SK-N-SH treated with all-trans-retinoic acid at 6 μM for 48 hours (cell line): ENCODE results near the gene ASCL1.

ENCODE experiments used
- ATAC-seq: fragments of 200-7000 bp; cut with Tn5 transposase; 3 replicates; pipeline ENCODE4 v1.9.1; 2020; ENCODE audit warnings: mild to moderate bottlenecking, moderate library complexity
- ARNTL ChIP-seq: fragments of 450-650 bp; formaldehyde crosslinking; IDR thresholded peaks from 2 replicates; pipeline ENCODE4 v1.5.0; 2020; ENCODE audit warnings: low read depth, mild to moderate bottlenecking, moderate library complexity, borderline replicate concordance
- BACH2 ChIP-seq: fragments of 250-450 bp; sonication (Bioruptor Pico); IDR thresholded peaks from 2 replicates; pipeline ENCODE4 v1.9.0; 2021; ENCODE audit warnings: mild to moderate bottlenecking, borderline replicate concordance
- CREB5 ChIP-seq: fragments of 250-450 bp; sonication (Bioruptor Pico); IDR thresholded peaks from 2 replicates; pipeline ENCODE4 v1.5.1; 2020; ENCODE audit warnings: low read depth, mild to moderate bottlenecking, moderate library complexity
- CSDC2 ChIP-seq: fragments of 250-450 bp; sonication (Bioruptor Pico); IDR thresholded peaks from 2 replicates; pipeline ENCODE4 v1.5.0; 2020; ENCODE audit warnings: mild to moderate bottlenecking, moderate library complexity
- CSRNP3 ChIP-seq: fragments of 250-450 bp; sonication (Bioruptor Pico); IDR thresholded peaks from 2 replicates; pipeline ENCODE4 v1.5.1; 2021; ENCODE audit warnings: mild to moderate bottlenecking, moderate library complexity
- ESRRG ChIP-seq: fragments of 250-450 bp; sonication (Bioruptor Pico); IDR thresholded peaks from 2 replicates; pipeline ENCODE4 v1.6.1; 2021; ENCODE audit warnings: mild to moderate bottlenecking
- GLIS3 ChIP-seq: fragments of 250-450 bp; sonication (Bioruptor Pico); IDR thresholded peaks from 2 replicates; pipeline ENCODE4 v1.5.0; 2020; ENCODE audit warnings: mild to moderate bottlenecking, moderate library complexity
- OSR1 ChIP-seq: fragments of 250-450 bp; sonication (Bioruptor Pico); IDR thresholded peaks from 2 replicates; pipeline ENCODE4 v1.8.0; 2022; ENCODE audit warnings: moderate library complexity, mild to moderate bottlenecking, inconsistent platforms
- PATZ1 ChIP-seq: fragments of 250-450 bp; sonication (Bioruptor Pico); IDR thresholded peaks from 2 replicates; pipeline ENCODE4 v1.8.0; 2020; ENCODE audit warnings: mild to moderate bottlenecking, moderate library complexity, borderline replicate concordance
- RARB ChIP-seq: fragments of 250-450 bp; sonication (Bioruptor Pico); IDR thresholded peaks from 2 replicates; pipeline ENCODE4 v1.8.0; 2021; ENCODE audit warnings: mild to moderate bottlenecking, moderate library complexity
- TSHZ2 ChIP-seq: fragments of 250-450 bp; sonication (Bioruptor Pico); IDR thresholded peaks from 2 replicates; pipeline ENCODE4 v1.5.0; 2020; ENCODE audit warnings: mild to moderate bottlenecking, moderate library complexity
- ZC3H10 ChIP-seq: fragments of 250-450 bp; sonication (Bioruptor Pico); IDR thresholded peaks from 2 replicates; pipeline ENCODE4 v1.5.1; 2021; ENCODE audit warnings: mild to moderate bottlenecking, moderate library complexity
- ZFP3 ChIP-seq: fragments of 250-450 bp; sonication (Bioruptor Pico); IDR thresholded peaks from 2 replicates; pipeline ENCODE4 v1.5.0; 2020; ENCODE audit warnings: mild to moderate bottlenecking, moderate library complexity
- ZFP30 ChIP-seq: fragments of 450-650 bp; formaldehyde crosslinking; IDR thresholded peaks from 2 replicates; pipeline ENCODE4 v1.5.0; 2022; ENCODE audit warnings: mild to moderate bottlenecking, moderate library complexity
- ZNF565 ChIP-seq: fragments of 450-650 bp; formaldehyde crosslinking; conservative IDR thresholded peaks from 2 replicates; pipeline ENCODE4 v1.5.0; 2020; ENCODE audit warnings: low read depth, mild to moderate bottlenecking, moderate library complexity
- ZNF70 ChIP-seq: fragments of 450-650 bp; formaldehyde crosslinking; IDR thresholded peaks from 2 replicates; pipeline ENCODE4 v1.5.0; 2020; ENCODE audit warnings: mild to moderate bottlenecking, moderate library complexity
- ZNF8 ChIP-seq: fragments of 450-650 bp; formaldehyde crosslinking; IDR thresholded peaks from 2 replicates; pipeline ENCODE4 v1.5.0; 2020; ENCODE audit warnings: mild to moderate bottlenecking, moderate library complexity

The ASCL1 gene

GRCh38 chr12:102950950-102951619 lies 6.4 kb upstream of the ASCL1 start:
- TF ChIP-seq BACH2 (CRISPR knock-in tag) (no peak), ZFP30 (no peak), ZNF565 (CRISPR knock-in tag) (no peak), ZFP3 (CRISPR knock-in tag) (no peak), PATZ1 (no peak), OSR1 (no peak)
- no peak for ATAC-seq

- TF ChIP-seq ARNTL (CRISPR knock-in tag) (no peak), RARB (CRISPR knock-in tag) (no peak), BACH2 (CRISPR knock-in tag) (no peak), ZC3H10 (CRISPR knock-in tag) (no peak), ZNF8 (CRISPR knock-in tag) (no peak), OSR1 (no peak)
- TF ChIP-seq, all 23 proteins: peak for 0
- ATAC-seq, result no peak
Measured at GRCh38 chr12:102951841-102952240, 5.6 kb upstream of the ASCL1 start.

GRCh38 chr12:102953221-102953620 lies 4.3 kb upstream of the ASCL1 start:
- TF ChIP-seq ZNF8 (CRISPR knock-in tag) (no peak), TSHZ2 (CRISPR knock-in tag) (no peak), ARNTL (CRISPR knock-in tag) (no peak), GLIS3 (CRISPR knock-in tag) (no peak), ZNF70 (CRISPR knock-in tag) (no peak)
- no peak for ATAC-seq

- no peak for ATAC-seq
- no peak for TF ChIP-seq GLIS3 (CRISPR knock-in tag)
- no peak for TF ChIP-seq ZNF8 (CRISPR knock-in tag)
- no peak for TF ChIP-seq OSR1
- TF ChIP-seq CSDC2 (CRISPR knock-in tag), result no peak
- TF ChIP-seq, all 23 proteins: peak for 0
Measured at GRCh38 chr12:102954134-102954533, 3.3 kb upstream of the ASCL1 start.

GRCh38 chr12:102955926-102956737 lies 1.3 kb upstream of the ASCL1 start:
- ATAC-seq, result no peak
- no peak for TF ChIP-seq CREB5 (CRISPR knock-in tag)
- no peak for TF ChIP-seq ESRRG (CRISPR knock-in tag)
- TF ChIP-seq GLIS3 (CRISPR knock-in tag), result no peak
- TF ChIP-seq CSRNP3, result no peak
- TF ChIP-seq ARNTL (CRISPR knock-in tag), result no peak
- TF ChIP-seq PATZ1, result no peak
